ENCODE measurements around the gene NXN.
"Not testable (repeated sequence)": the region's sequence is repeated elsewhere in the genome, so short reads cannot be mapped to it uniquely, and the experiment has no call there.

The NXN gene

GRCh38 chr17:795721-796120 is 183.9 kb downstream of the NXN start:
- POLR2A ChIA-PET, result interaction anchor here (1.1 kb wide), 1 partner anchor 185 kb away, joined by 4 read pairs; no protein-coding TSS in a partner anchor
- WGBS (ENCODE audit: insufficient coverage), result 93% methylated on average over 9 of the region's 9 CpGs
- H3K9me3 ChIP-seq (ENCODE audit: control extremely low read depth in 1 of 5, control insufficient read depth in 4 of 5, insufficient read depth in 2 of 5, low read depth in 1 of 5, low read length in 4 of 5), result no peaks in the 10 kb centered on the region
- peaks cover 5 to 26% (median 16%) of the 10 kb centered on the region in 4 experiments for H3K36me3 ChIP-seq (ENCODE audit: control insufficient read depth in 4 of 4, insufficient read depth in 4 of 4, low read length in 3 of 4)
- H3K27me3 ChIP-seq (replicated peaks in 2 of 5; ENCODE audit: control insufficient read depth in 4 of 5, insufficient read depth in 5 of 5, low read length in 4 of 5), result peaks cover 0 to 3% (median 0%) of the 10 kb centered on the region in 5 experiments
- peaks cover 0 to 7% (median 0%) of the 10 kb centered on the region in 4 experiments for H3K4me1 ChIP-seq (ENCODE audit: control extremely low read depth in 1 of 4, control insufficient read depth in 4 of 4, insufficient read depth in 4 of 4, low read length in 3 of 4)
- H3K4me3 ChIP-seq (ENCODE audit: control insufficient read depth in 1 of 7, extremely low read depth in 1 of 7, insufficient read depth in 4 of 7, low read depth in 2 of 7, low read length in 6 of 7), result no peak overlapping the region
- no peak for DNase-seq
- CTCF ChIA-PET, result interaction anchor here (0.8 to 4.1 kb wide), 17 partner anchors 9 to 263 kb away, joined by 3 to 27 read pairs (median 5); partner anchors contain the start of genes GLOD4, MRM3, NXN and TIMM22
- H3K27ac ChIP-seq (ENCODE audit: insufficient read depth in 1 of 2, low read depth in 1 of 2, low read length in 2 of 2, poor library complexity in 1 of 2, severe bottlenecking in 2 of 2), result no peak overlapping the region

DNA sequence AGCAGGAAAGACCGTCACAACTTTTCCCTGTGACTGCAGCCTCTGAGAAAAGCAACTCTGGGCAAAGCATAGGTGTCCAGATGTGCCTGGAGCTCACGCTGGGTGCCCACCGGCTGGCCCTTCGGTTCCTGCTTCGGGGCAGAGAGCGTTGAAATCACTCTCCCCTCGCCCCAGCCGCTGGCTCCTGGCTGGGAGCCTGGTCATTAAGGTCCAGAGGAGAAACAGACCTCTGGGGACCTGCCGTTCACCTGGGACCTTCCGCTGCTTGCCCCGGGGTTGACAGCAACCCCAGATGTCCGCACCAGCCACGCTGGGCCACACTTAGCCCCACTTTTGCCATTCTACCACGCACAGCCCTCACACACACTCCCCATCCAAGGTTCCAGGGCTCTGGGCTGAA is 184.3 kb downstream of the NXN start:
- peaks cover 0 to 7% (median 0%) of the 10 kb centered on the region in 4 experiments for H3K4me1 ChIP-seq (ENCODE audit: control extremely low read depth in 1 of 4, control insufficient read depth in 4 of 4, insufficient read depth in 4 of 4, low read length in 3 of 4)
- 77% methylated on average over 10 of the region's 14 CpGs for WGBS (ENCODE audit: insufficient coverage)
- peak overlapping the region in 1 of 7 experiments; percentile 31 for H3K4me3 ChIP-seq (ENCODE audit: control insufficient read depth in 1 of 7, extremely low read depth in 1 of 7, insufficient read depth in 4 of 7, low read depth in 2 of 7, low read length in 6 of 7)
- ChIA-PET CTCF (interaction anchor here (0.8 to 4.1 kb wide), 17 partner anchors 9 to 263 kb away, joined by 3 to 27 read pairs (median 5); partner anchors contain the start of genes GLOD4, MRM3, NXN and TIMM22), POLR2A (interaction anchor here (1.1 to 1.6 kb wide), 2 partner anchors 185 to 186 kb away, joined by 4 to 5 read pairs; no protein-coding TSS in a partner anchor)
- DNase-seq, result no peak
- peaks cover 5 to 27% (median 16%) of the 10 kb centered on the region in 4 experiments for H3K36me3 ChIP-seq (ENCODE audit: control insufficient read depth in 4 of 4, insufficient read depth in 4 of 4, low read length in 3 of 4)
- H3K9me3 ChIP-seq (ENCODE audit: control extremely low read depth in 1 of 5, control insufficient read depth in 4 of 5, insufficient read depth in 2 of 5, low read depth in 1 of 5, low read length in 4 of 5), result peaks cover 0 to under 1% (median 0%) of the 10 kb centered on the region in 5 experiments
- H3K27me3 ChIP-seq (replicated peaks in 2 of 5; ENCODE audit: control insufficient read depth in 4 of 5, insufficient read depth in 5 of 5, low read length in 4 of 5), result peaks cover 0 to 2% (median 0%) of the 10 kb centered on the region in 5 experiments
- no peak overlapping the region for H3K27ac ChIP-seq (ENCODE audit: insufficient read depth in 1 of 2, low read depth in 1 of 2, low read length in 2 of 2, poor library complexity in 1 of 2, severe bottlenecking in 2 of 2)

DNA sequence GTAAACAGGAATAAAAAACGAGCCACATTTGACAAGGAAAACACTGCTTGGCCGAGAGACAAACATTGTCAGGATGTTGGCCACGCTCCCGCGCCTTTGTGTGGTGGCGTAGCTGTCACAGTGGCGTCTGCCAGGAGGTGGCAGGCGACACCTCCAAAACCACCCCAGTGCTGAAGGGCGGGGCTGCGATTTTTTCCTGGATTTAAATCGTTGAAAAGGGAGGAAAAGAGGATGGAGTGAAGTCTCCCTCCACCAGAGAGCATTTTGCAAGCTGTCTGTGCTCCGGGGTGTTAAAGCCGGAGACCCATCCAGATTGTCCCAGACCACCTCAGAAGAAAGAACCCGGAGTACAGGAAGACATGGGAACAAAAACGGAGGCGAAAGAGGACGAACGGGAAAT is 184.7 kb downstream of the NXN start:
- peak overlapping the region in 1 of 7 experiments; percentile 31 for H3K4me3 ChIP-seq (ENCODE audit: control insufficient read depth in 1 of 7, extremely low read depth in 1 of 7, insufficient read depth in 4 of 7, low read depth in 2 of 7, low read length in 6 of 7)
- WGBS (ENCODE audit: insufficient coverage), result 23% methylated on average over 12 of the region's 18 CpGs
- H3K9me3 ChIP-seq (ENCODE audit: control extremely low read depth in 1 of 5, control insufficient read depth in 4 of 5, insufficient read depth in 2 of 5, low read depth in 1 of 5, low read length in 4 of 5), result peaks cover 0 to 1% (median 0%) of the 10 kb centered on the region in 5 experiments
- H3K27me3 ChIP-seq (replicated peaks in 2 of 5; ENCODE audit: control insufficient read depth in 4 of 5, insufficient read depth in 5 of 5, low read length in 4 of 5), result peaks cover 0 to 2% (median 0%) of the 10 kb centered on the region in 5 experiments
- peak; percentile 54 to 65 (median 60) for DNase-seq
- H3K4me1 ChIP-seq (ENCODE audit: control extremely low read depth in 1 of 4, control insufficient read depth in 4 of 4, insufficient read depth in 4 of 4, low read length in 3 of 4), result peaks cover 0 to 7% (median 0%) of the 10 kb centered on the region in 4 experiments
- no peak overlapping the region for H3K27ac ChIP-seq (ENCODE audit: insufficient read depth in 1 of 2, low read depth in 1 of 2, low read length in 2 of 2, poor library complexity in 1 of 2, severe bottlenecking in 2 of 2)
- ChIA-PET POLR2A (interaction anchor here (1.6 kb wide), 1 partner anchor 186 kb away, joined by 5 read pairs; no protein-coding TSS in a partner anchor), CTCF (interaction anchor here (0.8 to 4.1 kb wide), 17 partner anchors 9 to 263 kb away, joined by 3 to 27 read pairs (median 5); partner anchors contain the start of genes GLOD4, MRM3, NXN and TIMM22)
- H3K36me3 ChIP-seq (ENCODE audit: control insufficient read depth in 4 of 4, insufficient read depth in 4 of 4, low read length in 3 of 4), result peaks cover 5 to 31% (median 19%) of the 10 kb centered on the region in 4 experiments

GRCh38 chr17:792277-792676 is 187.3 kb downstream of the NXN start:
- ChIA-PET POLR2A (no interaction called here), CTCF (interaction anchor here (0.7 to 2.9 kb wide), 4 partner anchors 10 to 264 kb away, joined by 3 to 15 read pairs (median 6); partner anchors contain the start of genes GLOD4, MRM3 and TIMM22)
- H3K27ac ChIP-seq (ENCODE audit: insufficient read depth in 1 of 2, low read depth in 1 of 2, low read length in 2 of 2, poor library complexity in 1 of 2, severe bottlenecking in 2 of 2), result no peak overlapping the region
- peaks cover 0 to 7% (median 0%) of the 10 kb centered on the region in 4 experiments for H3K4me1 ChIP-seq (ENCODE audit: control extremely low read depth in 1 of 4, control insufficient read depth in 4 of 4, insufficient read depth in 4 of 4, low read length in 3 of 4)
- peaks cover 16 to 56% (median 40%) of the 10 kb centered on the region in 4 experiments for H3K36me3 ChIP-seq (ENCODE audit: control insufficient read depth in 4 of 4, insufficient read depth in 4 of 4, low read length in 3 of 4)
- H3K9me3 ChIP-seq (ENCODE audit: control extremely low read depth in 1 of 5, control insufficient read depth in 4 of 5, insufficient read depth in 2 of 5, low read depth in 1 of 5, low read length in 4 of 5), result peaks cover 0 to 1% (median 0%) of the 10 kb centered on the region in 5 experiments
- 97% methylated on average over 8 of the region's 9 CpGs for WGBS (ENCODE audit: insufficient coverage)
- peak in 1 of 3 donors; percentile 9 for DNase-seq
- peaks cover 0 to 2% (median 0%) of the 10 kb centered on the region in 5 experiments for H3K27me3 ChIP-seq (replicated peaks in 2 of 5; ENCODE audit: control insufficient read depth in 4 of 5, insufficient read depth in 5 of 5, low read length in 4 of 5)
- no peak overlapping the region for H3K4me3 ChIP-seq (ENCODE audit: control insufficient read depth in 1 of 7, extremely low read depth in 1 of 7, insufficient read depth in 4 of 7, low read depth in 2 of 7, low read length in 6 of 7)

DNA sequence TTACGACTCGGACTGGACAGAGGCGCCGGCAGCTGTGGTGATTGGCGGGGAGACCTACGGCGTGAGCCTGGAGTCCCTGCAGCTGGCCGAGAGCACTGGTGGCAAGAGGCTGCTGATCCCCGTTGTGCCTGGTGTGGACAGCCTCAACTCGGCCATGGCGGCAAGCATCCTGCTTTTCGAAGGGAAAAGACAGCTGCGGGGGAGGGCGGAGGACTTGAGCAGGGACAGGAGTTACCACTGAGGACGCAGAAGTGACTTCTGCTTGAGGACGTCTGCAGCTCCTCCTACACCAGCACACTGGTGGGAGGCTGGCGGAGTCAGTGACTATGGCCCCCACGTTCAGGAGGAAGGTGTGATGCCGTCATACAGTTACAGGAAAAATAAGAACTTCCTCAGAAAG is 187.7 kb downstream of the NXN start:
- Histone ChIP-seq H3K4me3 (ENCODE audit: control insufficient read depth in 1 of 7, extremely low read depth in 1 of 7, insufficient read depth in 4 of 7, low read depth in 2 of 7, low read length in 6 of 7) (no peak overlapping the region), H3K27me3 (replicated peaks in 2 of 5; ENCODE audit: control insufficient read depth in 4 of 5, insufficient read depth in 5 of 5, low read length in 4 of 5) (peaks cover 0 to 1% (median 0%) of the 10 kb centered on the region in 5 experiments), H3K9me3 (ENCODE audit: control extremely low read depth in 1 of 5, control insufficient read depth in 4 of 5, insufficient read depth in 2 of 5, low read depth in 1 of 5, low read length in 4 of 5) (peaks cover 0 to 1% (median 0%) of the 10 kb centered on the region in 5 experiments), H3K27ac (ENCODE audit: insufficient read depth in 1 of 2, low read depth in 1 of 2, low read length in 2 of 2, poor library complexity in 1 of 2, severe bottlenecking in 2 of 2) (no peak overlapping the region), H3K36me3 (ENCODE audit: control insufficient read depth in 4 of 4, insufficient read depth in 4 of 4, low read length in 3 of 4) (peaks cover 16 to 59% (median 40%) of the 10 kb centered on the region in 4 experiments), H3K4me1 (ENCODE audit: control extremely low read depth in 1 of 4, control insufficient read depth in 4 of 4, insufficient read depth in 4 of 4, low read length in 3 of 4) (peaks cover 0 to 7% (median 0%) of the 10 kb centered on the region in 4 experiments)
- ChIA-PET CTCF (interaction anchor here (0.7 to 2.9 kb wide), 4 partner anchors 9 to 265 kb away, joined by 3 to 15 read pairs (median 6); partner anchors contain the start of genes GLOD4, MRM3 and TIMM22), POLR2A (interaction anchor here (0.8 kb wide), 1 partner anchor 10 kb away, joined by 3 read pairs; the partner anchor contains the start of genes GLOD4 and MRM3)
- WGBS (ENCODE audit: insufficient coverage), result 95% methylated on average over 19 of the region's 19 CpGs
- DNase-seq, result no peak

- 98% methylated on average over 6 of the region's 12 CpGs for WGBS (ENCODE audit: insufficient coverage)
- CTCF ChIA-PET, result interaction anchor here (0.6 to 2.9 kb wide), 2 partner anchors 191 to 257 kb away, joined by 3 to 15 read pairs; no protein-coding TSS in a partner anchor
- POLR2A ChIA-PET; H3K27me3 ChIP-seq (replicated peaks in 2 of 5; ENCODE audit: control insufficient read depth in 4 of 5, insufficient read depth in 5 of 5, low read length in 4 of 5); H3K9me3 ChIP-seq (ENCODE audit: control extremely low read depth in 1 of 5, control insufficient read depth in 4 of 5, insufficient read depth in 2 of 5, low read depth in 1 of 5, low read length in 4 of 5); H3K27ac ChIP-seq (ENCODE audit: insufficient read depth in 1 of 2, low read depth in 1 of 2, low read length in 2 of 2, poor library complexity in 1 of 2, severe bottlenecking in 2 of 2); DNase-seq; H3K4me1 ChIP-seq (ENCODE audit: control extremely low read depth in 1 of 4, control insufficient read depth in 4 of 4, insufficient read depth in 4 of 4, low read length in 3 of 4); H3K4me3 ChIP-seq (ENCODE audit: control insufficient read depth in 1 of 7, extremely low read depth in 1 of 7, insufficient read depth in 4 of 7, low read depth in 2 of 7, low read length in 6 of 7): not testable (repeated sequence)
- peaks cover 16 to 59% (median 40%) of the 10 kb centered on the region in 4 experiments for H3K36me3 ChIP-seq (ENCODE audit: control insufficient read depth in 4 of 4, insufficient read depth in 4 of 4, low read length in 3 of 4)
These were observed 188.7 kb downstream of the NXN start for GRCh38 chr17:790874-791247.

All from common myeloid progenitor, CD34-positive (primary cell).